GM18507 (cell line): ENCODE results near the gene NVL.
A peak's percentile ranks its signal among the peaks of the same experiment; 100 is the strongest.
"Not testable (repeated sequence)": the region's sequence is repeated elsewhere in the genome, so short reads cannot be mapped to it uniquely, and the experiment has no call there.

Source experiments
- DNase-seq: peaks from one replicate; pipeline ENCODE4 v3.0.0; 2011; ENCODE audit warnings: low read depth; ENCODE audit not compliant: insufficient read length; ENCODE audit errors: extremely low spot score
- FAIRE-seq: peaks from 2 replicates; lab custom pipeline; 2011; peaks lifted over from hg19 to GRCh38; lab: Jason Lieb, UNC

Gene NVL

DNA sequence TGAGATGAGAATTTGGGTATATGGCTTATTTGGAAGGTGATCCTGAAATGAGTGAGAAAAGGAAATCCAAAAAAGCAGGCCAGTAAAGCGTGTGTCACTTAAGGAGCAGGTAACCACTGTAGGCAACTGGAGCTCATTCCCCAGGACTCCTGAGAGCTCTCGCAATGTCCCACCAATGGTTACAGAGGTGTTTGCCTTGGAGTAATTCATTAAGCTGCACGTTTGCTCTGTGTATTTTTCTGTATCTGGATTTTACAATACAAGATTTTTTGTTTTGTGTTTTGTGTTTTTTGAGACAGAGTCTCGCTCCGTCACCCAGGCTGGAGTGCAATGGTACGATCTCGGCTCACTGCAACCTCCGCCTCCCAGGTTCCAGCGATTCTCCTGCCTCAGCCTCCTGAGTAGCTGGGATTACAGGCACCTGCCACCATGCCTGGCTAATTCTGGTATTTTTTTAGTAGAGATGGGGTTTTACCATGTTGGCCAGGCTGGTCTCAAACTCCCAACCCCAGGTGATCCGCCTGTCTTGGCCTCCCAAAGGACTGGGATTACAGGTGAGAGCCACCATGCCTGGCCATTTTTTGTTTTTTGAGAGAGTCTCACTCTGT lies 123.9 kb downstream of the NVL start:
- not testable (repeated sequence) for FAIRE-seq, DNase-seq

GRCh38 chr1:224205438-224205840 lies 124.5 kb downstream of the NVL start:
- peak; percentile 47 for FAIRE-seq
- no peak for DNase-seq

- no peak for DNase-seq
- FAIRE-seq, result peak; percentile 92
These were observed 126.5 kb downstream of the NVL start for GRCh38 chr1:224203243-224204016.

DNA sequence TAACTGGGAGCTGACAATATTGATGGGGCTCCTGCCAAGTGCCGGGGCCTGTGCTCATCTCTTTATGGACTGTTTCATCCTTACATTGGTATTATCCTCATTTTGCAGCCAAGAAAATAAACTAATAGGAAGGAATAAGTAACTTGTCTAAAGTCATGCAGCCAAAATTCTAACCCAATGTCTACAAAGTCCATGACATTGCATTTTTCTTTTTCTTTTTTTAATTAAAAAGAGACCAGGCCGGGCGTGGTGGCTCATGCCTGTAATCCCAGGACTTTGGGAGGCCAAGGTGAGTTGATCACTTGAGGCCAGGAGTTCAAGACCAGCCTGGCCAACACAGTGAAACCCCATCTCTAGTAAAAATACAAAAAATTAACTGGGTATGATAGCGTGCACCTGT lies 128.1 kb downstream of the NVL start:
- no peak for FAIRE-seq

GRCh38 chr1:224201383-224201782 lies 128.6 kb downstream of the NVL start:
- DNase-seq, result no peak
- FAIRE-seq, result no peak

More for the DNA sequence above, 128.1 kb downstream of the NVL start:
- no peak for DNase-seq

DNA sequence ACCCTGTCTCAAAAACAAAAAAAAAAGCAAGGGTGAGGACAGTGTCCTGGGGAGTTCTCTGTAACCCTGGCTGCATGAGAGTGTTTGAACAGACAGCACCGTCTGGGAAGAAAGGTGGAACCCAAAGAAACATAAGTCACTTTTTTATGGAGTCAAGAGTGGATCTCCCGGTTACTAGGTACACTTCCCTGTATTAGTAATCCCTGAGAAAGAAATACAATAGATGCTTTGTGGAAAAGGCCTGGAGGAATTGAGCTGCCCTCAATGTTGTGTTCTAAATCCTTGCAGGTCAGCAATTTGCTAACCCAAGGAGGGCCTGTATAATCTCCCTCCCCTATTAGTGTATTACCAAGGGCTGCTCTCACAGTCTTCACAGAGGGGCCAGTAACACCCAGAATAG lies 130.3 kb downstream of the NVL start:
- DNase-seq (no peak), FAIRE-seq (no peak)

GRCh38 chr1:224198572-224198971 lies 131.4 kb downstream of the NVL start:
- FAIRE-seq (no peak), DNase-seq (no peak)

DNA sequence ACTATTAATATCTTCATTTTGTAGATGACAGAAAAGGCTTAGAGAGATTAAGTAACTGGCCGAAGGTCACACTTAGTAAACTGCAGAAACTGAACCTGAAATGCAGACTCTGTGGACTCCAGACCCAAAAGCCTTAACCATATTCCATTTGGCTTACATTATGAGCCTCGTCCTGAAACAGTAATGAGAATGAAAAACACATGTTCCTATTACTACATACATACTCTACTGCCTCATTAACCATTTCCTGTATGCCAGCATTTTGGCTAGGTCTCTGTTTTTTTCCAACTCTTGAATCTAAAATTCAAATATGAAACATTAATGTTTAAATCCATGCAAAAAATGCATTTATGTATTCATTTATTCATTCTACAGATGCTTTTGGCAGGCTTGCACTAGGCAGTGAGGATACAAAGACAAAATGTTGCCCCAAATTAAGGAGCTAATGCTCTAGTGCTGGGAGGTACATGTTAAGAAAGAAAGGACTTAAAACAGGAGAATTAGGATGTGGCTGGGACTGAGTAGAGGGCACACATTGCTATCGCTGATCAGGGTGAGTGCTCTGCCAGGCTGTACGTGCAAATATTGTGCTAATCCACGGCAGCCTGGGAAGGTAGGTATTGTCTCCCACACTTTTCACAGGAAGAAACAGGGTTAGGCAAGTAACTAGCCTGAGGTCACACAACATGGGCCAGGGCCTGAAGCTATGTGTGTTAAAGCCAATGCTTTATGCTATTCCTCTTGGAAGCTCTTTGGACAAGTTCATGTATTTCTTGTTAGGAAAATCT lies 133.0 kb downstream of the NVL start:
- FAIRE-seq, result no peak
- no peak for DNase-seq

- DNase-seq, result no peak
- FAIRE-seq, result no peak
These were observed 136.5 kb downstream of the NVL start for GRCh38 chr1:224193319-224193966.

GRCh38 chr1:224192082-224192788 lies 137.7 kb downstream of the NVL start:
- FAIRE-seq, result no peak

GRCh38 chr1:224189561-224189960 lies 140.4 kb downstream of the NVL start:
- FAIRE-seq, result no peak
- DNase-seq, result no peak

More at GRCh38 chr1:224192082-224192788, 137.7 kb downstream of the NVL start:
- DNase-seq, result no peak

GRCh38 chr1:224188286-224188685 lies 141.7 kb downstream of the NVL start:
- DNase-seq (no peak), FAIRE-seq (peak; percentile 29)

GRCh38 chr1:224185208-224185607 lies 144.8 kb downstream of the NVL start:
- peak; percentile 26 for FAIRE-seq
- DNase-seq, result no peak

DNA sequence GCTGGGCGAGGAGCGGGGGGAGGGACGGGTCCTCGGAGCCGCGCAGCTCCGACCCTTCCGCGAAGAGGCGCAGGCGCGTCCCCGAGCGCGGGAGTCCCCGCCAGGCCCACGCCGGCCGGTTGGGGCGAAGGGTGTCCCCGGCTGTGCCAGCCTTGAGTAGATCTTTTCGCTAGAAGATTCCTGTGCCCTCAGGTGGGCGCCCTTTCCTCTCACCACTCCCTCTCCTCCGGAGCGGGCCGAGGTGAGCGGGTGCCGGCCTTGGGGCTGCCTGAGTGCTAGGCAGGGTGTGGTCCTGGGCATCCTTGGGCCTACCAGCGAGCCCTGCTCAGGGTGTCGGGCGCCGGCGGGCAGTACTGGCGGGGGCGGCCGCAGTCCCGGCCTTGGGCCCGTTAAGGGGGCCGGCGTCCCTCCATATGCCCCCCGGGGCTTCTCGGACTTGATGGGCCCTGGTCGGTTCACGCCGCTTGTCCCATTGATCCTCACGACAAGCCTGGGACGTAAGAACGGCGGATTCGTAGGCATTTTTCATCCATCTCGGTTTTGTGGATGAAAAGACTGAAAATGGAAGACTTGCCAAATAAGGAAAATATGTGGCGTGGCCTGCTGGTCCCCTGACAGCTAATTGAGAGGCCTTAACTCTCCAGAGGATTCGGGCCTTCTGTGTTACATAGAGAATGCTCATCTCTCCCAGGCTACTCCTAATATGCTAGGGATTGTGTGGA lies 146.2 kb downstream of the NVL start:
- DNase-seq (no peak), FAIRE-seq (peak; percentile 59)

DNA sequence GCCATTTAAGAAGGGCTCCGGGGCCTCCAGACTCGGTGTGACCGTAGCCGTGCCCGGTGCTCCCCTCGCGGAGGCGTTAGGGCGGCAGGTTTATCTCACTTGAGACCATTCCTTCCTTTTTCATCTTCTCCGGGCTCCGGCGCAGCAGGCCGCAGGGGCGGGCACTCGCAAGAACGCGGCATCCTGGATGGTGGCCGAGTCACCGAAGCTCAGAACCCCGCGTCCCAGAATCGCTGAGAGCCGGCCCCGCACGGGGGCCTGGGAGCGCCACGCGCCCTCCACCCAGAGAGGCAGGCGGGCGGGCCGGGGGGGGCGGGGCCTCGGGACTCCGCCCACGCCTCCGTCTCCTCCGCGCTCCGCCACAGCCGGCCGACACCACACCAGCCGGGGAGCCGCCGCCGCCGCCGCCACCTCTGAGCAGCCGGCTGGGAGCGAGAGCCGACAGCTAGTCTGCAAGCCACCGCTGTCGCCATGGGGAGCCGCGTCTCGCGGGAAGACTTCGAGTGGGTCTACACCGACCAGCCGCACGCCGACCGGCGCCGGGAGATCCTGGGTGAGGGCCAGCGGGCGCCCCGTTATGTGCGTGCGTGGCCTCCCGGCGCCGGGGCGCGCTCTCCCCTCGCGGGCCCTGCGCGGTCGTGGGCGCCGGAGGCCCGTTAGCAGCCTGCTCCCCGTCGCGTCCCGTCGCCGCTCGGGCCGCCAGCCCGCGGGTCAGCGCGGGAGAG lies 146.9 kb downstream of the NVL start, which contains the start of gene DEGS1:
DEGS1 (plus strand) TSS at position 375 of the 725 bp plus-strand sequence; CDS start at position 472, 97 bp downstream.
- FAIRE-seq (no peak), DNase-seq (peak; percentile 76)

- DNase-seq (peak; percentile 70), FAIRE-seq (peak; percentile 94)
These were observed 147.7 kb downstream of the NVL start for GRCh38 chr1:224182057-224182865.

DNA sequence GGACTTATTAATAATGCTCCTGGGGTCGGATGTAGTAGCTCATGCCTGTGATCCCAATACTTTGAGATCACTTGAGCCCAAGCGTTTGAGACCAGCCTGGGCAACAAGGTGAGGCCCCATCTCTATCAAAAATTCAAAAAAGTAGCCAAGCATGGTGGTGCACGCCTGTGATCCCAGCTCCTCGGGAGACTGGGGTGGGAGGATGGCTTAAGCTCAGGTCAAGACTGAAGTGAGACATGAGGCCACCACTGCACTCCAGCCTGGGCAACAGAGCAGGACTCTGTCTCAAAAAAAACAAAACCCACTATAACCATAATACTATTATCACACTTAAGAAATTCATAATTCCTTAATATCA lies 148.5 kb downstream of the NVL start:
- FAIRE-seq, result no peak
- DNase-seq, result no peak
